Karpas-422 (cell line): ENCODE measurements around the gene TMEM88. TPM values are rescaled to one million over a fixed set of nuclear protein-coding genes. Genes with fewer than 3 reads are reported as not detected.

Experiments
- DNase-seq: peaks from one replicate; pipeline ENCODE4 v3.0.0-alpha.2; 2015
- H2AFZ ChIP-seq: fragments of 200-600 bp; sonication (generic); 2 replicates; pipeline ENCODE4 v1.6.1; 2014; ENCODE audit warnings: antibody characterized with exemption, low read length, mixed read lengths
- H3K27ac ChIP-seq: fragments of 200-600 bp; sonication (generic); 2 replicates; pipeline ENCODE4 v1.5.1; 2014; ENCODE audit warnings: mild to moderate bottlenecking, low read length, moderate library complexity
- H3K27me3 ChIP-seq: fragments of 200-600 bp; sonication (generic); 2 replicates; pipeline ENCODE4 v1.6.1; 2014; ENCODE audit warnings: low read length, mixed read lengths
- H3K36me3 ChIP-seq: fragments of 200-600 bp; sonication (generic); 2 replicates; pipeline ENCODE4 v1.6.1; 2014; ENCODE audit warnings: low read length, mixed read lengths; ENCODE audit not compliant: insufficient read depth
- H3K4me1 ChIP-seq: fragments of 200-600 bp; sonication (generic); 2 replicates; pipeline ENCODE4 v1.6.1; 2014; ENCODE audit warnings: mild to moderate bottlenecking, low read length, mixed read lengths
- H3K4me2 ChIP-seq: fragments of 200-600 bp; sonication (generic); 2 replicates; pipeline ENCODE4 v1.6.1; 2014; ENCODE audit warnings: low read length, low read depth, mild to moderate bottlenecking; ENCODE audit not compliant: poor library complexity, severe bottlenecking
- H3K4me3 ChIP-seq: fragments of 200-600 bp; sonication (generic); 2 replicates; pipeline ENCODE4 v1.5.1; 2014; ENCODE audit warnings: mild to moderate bottlenecking, antibody characterized with exemption, low read length, mixed read lengths
- H3K79me2 ChIP-seq: fragments of 200-600 bp; sonication (generic); 2 replicates; pipeline ENCODE4 v1.6.1; 2014; ENCODE audit warnings: mild to moderate bottlenecking, low read length, mixed read lengths
- H3K9ac ChIP-seq: fragments of 200-600 bp; sonication (generic); 2 replicates; pipeline ENCODE4 v1.6.0; 2014; ENCODE audit warnings: low read length
- H3K9me2 ChIP-seq: fragments of 200-600 bp; sonication (generic), shearing (Covaris generic); replicated peaks from 2 replicates; pipeline ENCODE4 v1.6.0; 2014; ENCODE audit warnings: mild to moderate bottlenecking, low read length, moderate library complexity; ENCODE audit not compliant: insufficient read depth
- H3K9me3 ChIP-seq: fragments of 300-700, 200-600 bp; sonication (generic); 2 replicates; pipeline ENCODE4 v1.6.1; 2014; ENCODE audit warnings: low read length, mixed read lengths
- H4K20me1 ChIP-seq: fragments of 200-600 bp; sonication (generic); 2 replicates; pipeline ENCODE4 v1.6.1; 2014; ENCODE audit warnings: mild to moderate bottlenecking, antibody characterized with exemption, low read length, low read depth; ENCODE audit not compliant: insufficient read depth
- total RNA-seq: library from RNA; depleted of rRNA; stranded (reverse); fragments of >200 nt; shearing (Covaris generic); gene quantifications from 2 replicates; pipeline ENCODE4 v1.2.3, GENCODE V29; 2014; ENCODE audit warnings: low replicate concordance

Gene TMEM88
- total RNA-seq, 1 experiment from 2014 or later = 1.4 TPM

DNA sequence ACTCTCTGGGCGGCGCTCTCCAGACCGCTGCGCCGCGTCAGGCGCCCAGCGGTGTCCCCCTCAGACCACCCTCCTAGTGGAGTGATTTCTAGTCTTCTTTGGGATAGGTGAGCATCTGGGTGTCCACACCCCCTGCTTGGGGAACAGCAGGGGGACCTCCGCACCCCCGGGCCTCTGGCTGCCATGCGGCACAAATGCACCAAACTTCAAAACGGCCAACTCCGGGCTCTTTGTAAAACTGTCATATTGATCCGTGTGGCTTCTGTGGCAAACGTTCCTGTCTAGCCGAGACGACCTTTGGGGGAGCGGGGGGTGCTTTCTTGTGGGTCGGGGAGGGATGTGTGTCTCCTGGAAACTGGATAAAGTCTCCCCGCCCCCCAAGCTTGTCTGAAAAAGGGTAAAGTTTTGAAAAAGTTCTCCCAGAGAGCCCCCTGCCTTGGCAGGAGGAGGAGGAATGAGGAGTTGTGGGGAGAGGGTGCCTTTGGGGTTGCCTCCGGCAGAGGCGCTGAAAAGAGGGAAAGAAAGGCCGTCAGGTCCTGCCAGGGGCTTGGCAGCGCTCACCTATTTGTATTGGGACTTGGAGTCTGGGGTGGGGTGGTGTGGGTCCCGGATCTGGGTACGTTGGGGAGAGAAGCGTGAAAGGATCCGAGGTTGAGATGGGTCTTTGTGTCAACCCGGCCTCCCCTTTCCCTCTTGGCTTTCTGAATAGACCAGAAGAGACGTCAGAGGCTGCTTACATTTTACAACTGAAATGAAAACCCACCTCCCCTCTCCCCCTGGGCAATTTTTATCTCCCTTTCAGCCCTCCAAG, 31.6 kb downstream of the TMEM88 start:
- peaks cover 23% of the 10 kb centered on the region; the same call in 1 of the 2 replicates for H3K36me3 ChIP-seq
- H4K20me1 ChIP-seq = peaks cover 31% of the 10 kb centered on the region; the same call in 1 of the 2 replicates
- peak overlapping the region; percentile 86 for H3K27ac ChIP-seq
- H3K4me3 ChIP-seq = peak overlapping the region; percentile 91
- H3K4me2 ChIP-seq = peak overlapping the region; percentile 99
- H3K79me2 ChIP-seq = peaks cover 61% of the 10 kb centered on the region
- no peak overlapping the region for H2AFZ ChIP-seq
- no peaks in the 10 kb centered on the region for H3K9me3 ChIP-seq
- peak overlapping the region; percentile 97 for H3K9ac ChIP-seq
- DNase-seq = peak; percentile 66
- H3K4me1 ChIP-seq = peaks cover 54% of the 10 kb centered on the region
- no peaks in the 10 kb centered on the region for H3K9me2 ChIP-seq
- H3K27me3 ChIP-seq = no peaks in the 10 kb centered on the region

- Histone ChIP-seq H3K9me3 (no peaks in the 10 kb centered on the region), H3K79me2 (peaks cover 64% of the 10 kb centered on the region), H2AFZ (no peak overlapping the region)
These were observed 32.2 kb downstream of the TMEM88 start for GRCh38 chr17:7887038-7887481.

GRCh38 chr17:7887482-7888183, 32.8 kb downstream of the TMEM88 start:
- DNase-seq = peak; percentile 91
- peak overlapping the region; percentile 99 for H3K4me2 ChIP-seq
- peaks cover 31% of the 10 kb centered on the region; the same call in 1 of the 2 replicates for H4K20me1 ChIP-seq
- H3K27me3 ChIP-seq = no peaks in the 10 kb centered on the region
- H3K27ac ChIP-seq = peak overlapping the region; percentile 86
- peak overlapping the region; percentile 97 for H3K9ac ChIP-seq
- H3K4me3 ChIP-seq = peak overlapping the region; percentile 91
- peaks cover 62% of the 10 kb centered on the region for H3K79me2 ChIP-seq
- H2AFZ ChIP-seq = no peak overlapping the region
- peaks cover 28% of the 10 kb centered on the region; the same call in 1 of the 2 replicates for H3K36me3 ChIP-seq
- no peaks in the 10 kb centered on the region for H3K9me3 ChIP-seq
- no peaks in the 10 kb centered on the region for H3K9me2 ChIP-seq
- H3K4me1 ChIP-seq = peaks cover 42% of the 10 kb centered on the region

More at GRCh38 chr17:7887038-7887481, 32.2 kb downstream of the TMEM88 start:
- H3K27me3 ChIP-seq = no peaks in the 10 kb centered on the region
- no peaks in the 10 kb centered on the region for H3K9me2 ChIP-seq
- H3K9ac ChIP-seq = peak overlapping the region; percentile 97
- H4K20me1 ChIP-seq = peaks cover 31% of the 10 kb centered on the region; the same call in 1 of the 2 replicates
- no peak for DNase-seq
- H3K4me3 ChIP-seq = peak overlapping the region; percentile 91
- H3K36me3 ChIP-seq = peaks cover 28% of the 10 kb centered on the region; the same call in 1 of the 2 replicates
- peaks cover 48% of the 10 kb centered on the region for H3K4me1 ChIP-seq
- H3K27ac ChIP-seq = peak overlapping the region; percentile 86
- peak overlapping the region; percentile 99 for H3K4me2 ChIP-seq

DNA sequence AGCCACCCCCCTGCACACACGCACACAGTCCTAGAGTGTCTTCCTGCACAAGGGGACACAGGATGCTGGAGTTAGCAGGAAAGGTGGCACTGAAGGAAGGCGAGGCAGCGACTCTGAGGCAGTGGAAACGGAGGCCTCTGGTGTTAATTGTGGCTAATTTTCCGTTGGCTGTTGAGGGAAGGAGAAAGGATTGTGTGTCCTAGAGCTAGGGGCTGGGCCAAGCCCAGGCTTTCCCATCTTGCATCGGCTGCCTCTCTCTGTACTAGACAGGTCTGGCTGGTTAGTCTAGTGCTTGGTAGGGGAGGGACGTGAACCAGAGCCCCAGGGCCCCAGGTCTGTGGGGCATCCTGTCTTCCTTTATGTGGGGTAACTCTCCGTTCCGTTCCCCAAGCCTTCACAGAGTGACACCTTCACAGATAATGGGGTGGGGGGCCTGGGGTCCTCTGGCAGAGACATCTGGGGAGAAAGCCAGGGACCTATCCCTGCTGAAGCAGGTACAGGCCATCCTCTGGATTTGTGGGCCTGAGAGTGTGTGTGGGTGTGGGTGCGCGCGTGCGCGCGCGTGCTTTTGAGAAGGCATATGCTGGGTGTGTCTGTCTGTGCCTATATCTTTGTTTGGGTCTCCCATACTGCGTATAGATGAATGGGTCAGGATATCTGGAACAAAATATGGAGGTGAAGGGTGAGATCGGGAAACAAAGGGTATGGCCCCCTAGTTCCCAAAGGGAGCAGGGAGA, 33.5 kb downstream of the TMEM88 start, which contains the start of gene CHD3:
Gene CHD3 (plus strand): TSS at position 606 of the 737 bp plus-strand sequence. CDS start 212 bp downstream, outside the sequence.
- Histone ChIP-seq H3K36me3 (peaks cover 28% of the 10 kb centered on the region; the same call in 1 of the 2 replicates), H3K4me1 (peaks cover 35% of the 10 kb centered on the region), H2AFZ (no peak within 1 kb of the TSS), H3K9me2 (no peaks in the 10 kb centered on the region), H3K79me2 (peaks cover 60% of the 10 kb centered on the region), H3K4me2 (peak within 1 kb of the TSS; percentile 99), H3K9ac (peak within 1 kb of the TSS; percentile 97), H3K9me3 (no peaks in the 10 kb centered on the region), H3K4me3 (peak within 1 kb of the TSS; percentile 91), H3K27me3 (no peaks in the 10 kb centered on the region), H3K27ac (peak within 1 kb of the TSS; percentile 86), H4K20me1 (peaks cover 31% of the 10 kb centered on the region; the same call in 1 of the 2 replicates)
- no peak for DNase-seq

DNA sequence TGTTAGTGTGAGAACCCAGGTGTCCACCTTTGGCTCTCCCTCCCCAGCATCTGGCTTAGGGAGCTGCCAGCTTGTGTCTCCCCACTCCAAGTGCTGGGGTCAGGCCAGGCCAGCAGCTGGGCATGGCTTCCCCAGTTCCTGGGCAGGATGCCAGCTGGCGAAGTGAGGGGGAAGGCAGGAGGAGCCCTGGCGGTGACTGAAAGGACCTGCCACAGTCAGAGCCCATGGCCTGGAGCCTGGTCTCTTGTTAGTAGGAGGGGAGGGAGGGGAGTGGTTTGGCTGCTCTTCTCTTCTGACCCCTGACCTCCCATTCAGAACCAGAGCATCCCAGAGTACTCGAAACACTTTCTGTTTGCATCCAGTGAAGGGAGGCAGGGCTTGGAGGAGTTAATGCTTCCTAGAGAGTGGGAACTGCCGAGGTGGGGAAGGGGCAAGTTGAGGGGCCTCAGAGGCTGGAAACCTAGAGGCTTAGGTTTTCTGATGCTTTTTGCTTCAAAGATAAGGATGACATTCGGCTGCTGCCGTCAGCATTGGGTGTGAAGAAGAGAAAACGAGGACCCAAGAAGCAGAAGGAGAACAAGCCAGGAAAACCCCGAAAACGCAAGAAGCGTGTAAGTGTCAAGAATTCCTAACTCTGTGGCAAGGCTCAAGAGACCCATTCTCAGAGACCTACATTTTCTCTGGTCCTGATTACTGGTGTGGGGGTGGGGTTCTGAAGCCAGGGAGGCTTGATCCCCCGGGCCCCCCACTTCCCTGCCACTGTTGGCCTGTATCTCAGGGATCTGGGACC, 34.5 kb downstream of the TMEM88 start:
- no peaks in the 10 kb centered on the region for H3K9me2 ChIP-seq
- H3K36me3 ChIP-seq = peaks cover 36% of the 10 kb centered on the region
- H3K4me2 ChIP-seq = no peak overlapping the region
- H3K79me2 ChIP-seq = peaks cover 65% of the 10 kb centered on the region
- H3K27me3 ChIP-seq = no peaks in the 10 kb centered on the region
- peaks cover 27% of the 10 kb centered on the region for H3K4me1 ChIP-seq
- no peak overlapping the region for H3K27ac ChIP-seq
- H2AFZ ChIP-seq = no peak overlapping the region
- DNase-seq = no peak
- H3K9ac ChIP-seq = 0 out of 2 replicates have a peak overlapping the region, but pooled peaks have one; percentile 7
- no peaks in the 10 kb centered on the region for H3K9me3 ChIP-seq
- no peak overlapping the region for H3K4me3 ChIP-seq
- H4K20me1 ChIP-seq = peaks cover 31% of the 10 kb centered on the region; the same call in 1 of the 2 replicates

DNA sequence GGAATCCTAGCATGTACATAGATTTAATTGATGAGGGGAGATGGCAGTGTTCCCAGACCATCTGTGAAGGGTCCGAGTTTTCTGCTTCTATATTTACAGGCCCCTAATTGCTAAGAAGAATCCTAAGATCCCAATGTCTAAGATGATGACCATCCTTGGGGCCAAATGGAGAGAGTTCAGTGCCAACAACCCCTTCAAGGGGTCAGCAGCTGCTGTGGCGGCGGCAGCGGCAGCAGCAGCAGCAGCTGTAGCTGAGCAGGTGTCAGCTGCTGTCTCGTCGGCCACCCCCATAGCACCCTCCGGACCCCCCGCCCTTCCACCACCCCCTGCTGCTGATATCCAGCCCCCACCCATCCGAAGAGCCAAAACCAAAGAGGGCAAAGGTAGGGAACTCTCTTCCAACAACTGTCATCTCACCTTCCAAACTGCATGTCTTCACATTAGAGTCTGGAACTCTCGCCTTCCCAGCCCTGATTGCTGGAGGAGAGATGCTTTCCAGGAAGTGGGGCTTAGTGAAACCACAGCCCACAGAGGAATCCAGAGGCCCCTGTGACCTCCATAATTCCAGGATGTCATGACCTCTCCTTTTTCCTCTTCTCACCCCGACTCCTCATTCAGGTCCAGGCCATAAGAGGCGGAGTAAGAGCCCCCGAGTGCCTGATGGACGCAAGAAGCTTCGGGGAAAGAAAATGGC, 38.5 kb downstream of the TMEM88 start:
- peaks cover 3% of the 10 kb centered on the region; the same call in 1 of the 2 replicates for H3K4me1 ChIP-seq
- no peaks in the 10 kb centered on the region for H3K27me3 ChIP-seq
- no peak for DNase-seq
- peaks cover 13% of the 10 kb centered on the region; the same call in 1 of the 2 replicates for H4K20me1 ChIP-seq
- no peak overlapping the region for H2AFZ ChIP-seq
- no peak overlapping the region for H3K9ac ChIP-seq
- H3K4me3 ChIP-seq = no peak overlapping the region
- H3K79me2 ChIP-seq = peaks cover 41% of the 10 kb centered on the region
- H3K27ac ChIP-seq = no peak overlapping the region
- no peak overlapping the region for H3K4me2 ChIP-seq
- H3K9me3 ChIP-seq = no peaks in the 10 kb centered on the region
- no peaks in the 10 kb centered on the region for H3K9me2 ChIP-seq
- H3K36me3 ChIP-seq = peaks cover 65% of the 10 kb centered on the region

- Histone ChIP-seq H3K9me3 (no peaks in the 10 kb centered on the region), H3K36me3 (peaks cover 66% of the 10 kb centered on the region), H3K79me2 (peaks cover 32% of the 10 kb centered on the region), H3K4me3 (no peak overlapping the region), H3K9me2 (no peaks in the 10 kb centered on the region), H3K27ac (no peak overlapping the region), H2AFZ (no peak overlapping the region), H4K20me1 (peaks cover 4% of the 10 kb centered on the region; the same call in 1 of the 2 replicates), H3K4me1 (no peaks in the 10 kb centered on the region), H3K4me2 (no peak overlapping the region), H3K9ac (no peak overlapping the region), H3K27me3 (no peaks in the 10 kb centered on the region)
- no peak for DNase-seq
These were observed 39.4 kb downstream of the TMEM88 start for GRCh38 chr17:7894226-7894625.
